K562 treated with DMSO at 1 percent for 24 hours (cell line): ENCODE measurements around the gene PCDHGB6. TPM values are rescaled to one million over a fixed set of nuclear protein-coding genes. Genes with fewer than 3 reads are reported as not detected.

Source experiments
- total RNA-seq: library from RNA; unstranded; fragments of 300-600 nt; gene quantifications from 2 replicates; pipeline ENCODE4 v1.2.3, GENCODE V29; 2022; ENCODE audit warnings: low read depth; ENCODE audit not compliant: insufficient read depth

Gene PCDHGB6
- total RNA-seq, 1 experiment from 2014 or later: 0.16 TPM

Other genes with a start within 250 kb of the PCDHGB6 start
- gene PCDHB7, start 235.4 kb upstream of the PCDHGB6 start, total RNA-seq: 0.06 TPM in 1 of 2 replicates, not detected in the other
- gene PCDHB8, start 230.2 kb upstream of the PCDHGB6 start, total RNA-seq: 0.09 TPM in 1 of 2 replicates, not detected in the other
- not detected in 2 replicates for gene PCDHB16, start 225.6 kb upstream of the PCDHGB6 start, total RNA-seq
- gene PCDHB9, start 220.9 kb upstream of the PCDHGB6 start, total RNA-seq: not detected in 2 replicates
- not detected in 2 replicates for gene PCDHB10, start 215.7 kb upstream of the PCDHGB6 start, total RNA-seq
- 0.13 TPM in 1 of 2 replicates, not detected in the other for gene PCDHB11, start 208.4 kb upstream of the PCDHGB6 start, total RNA-seq
- gene PCDHB12, start 199.3 kb upstream of the PCDHGB6 start, total RNA-seq: not detected in 2 replicates
- gene PCDHB13, start 194.1 kb upstream of the PCDHGB6 start, total RNA-seq: 0.16 and 0.22 TPM in 2 replicates
- 0.21 TPM in 1 of 2 replicates, not detected in the other for gene PCDHB14, start 184.7 kb upstream of the PCDHGB6 start, total RNA-seq
- 0.35 and 0.52 TPM in 2 replicates for gene PCDHB15, start 162.6 kb upstream of the PCDHGB6 start, total RNA-seq
- not detected in 2 replicates for gene SLC25A2, start 104.0 kb upstream of the PCDHGB6 start, total RNA-seq
- gene TAF7, start 87.2 kb upstream of the PCDHGB6 start, total RNA-seq: 95.8 and 97.2 TPM in 2 replicates
- gene PCDHGA1, start 77.5 kb upstream of the PCDHGB6 start, total RNA-seq: 0.16 and 0.29 TPM in 2 replicates
- gene PCDHGA2, start 69.3 kb upstream of the PCDHGB6 start, total RNA-seq: 0.54 and 0.63 TPM in 2 replicates
- gene PCDHGA3, start 64.2 kb upstream of the PCDHGB6 start, total RNA-seq: 0.50 and 0.89 TPM in 2 replicates
- 0.43 and 0.52 TPM in 2 replicates for gene PCDHGB1, start 57.9 kb upstream of the PCDHGB6 start, total RNA-seq
- 0.52 and 1.2 TPM in 2 replicates for gene PCDHGA4, start 53.0 kb upstream of the PCDHGB6 start, total RNA-seq
- 0.51 and 0.63 TPM in 2 replicates for gene PCDHGB2, start 48.0 kb upstream of the PCDHGB6 start, total RNA-seq
- 0.22 and 0.44 TPM in 2 replicates for gene PCDHGA5, start 43.9 kb upstream of the PCDHGB6 start, total RNA-seq
- 0.51 and 0.56 TPM in 2 replicates for gene PCDHGB3, start 37.8 kb upstream of the PCDHGB6 start, total RNA-seq
- 0.27 and 0.39 TPM in 2 replicates for gene PCDHGA6, start 34.1 kb upstream of the PCDHGB6 start, total RNA-seq
- gene PCDHGA7, start 25.3 kb upstream of the PCDHGB6 start, total RNA-seq: 0.37 TPM in 2 replicates
- 0.12 and 0.16 TPM in 2 replicates for gene PCDHGB4, start 20.3 kb upstream of the PCDHGB6 start, total RNA-seq
- 0.43 and 0.49 TPM in 2 replicates for gene PCDHGA8, start 15.4 kb upstream of the PCDHGB6 start, total RNA-seq
- 0.42 and 0.75 TPM in 2 replicates for gene PCDHGB5, start 10.1 kb upstream of the PCDHGB6 start, total RNA-seq
- gene PCDHGA9, start 5.2 kb upstream of the PCDHGB6 start, total RNA-seq: 0.17 TPM in 1 of 2 replicates, not detected in the other
- 0.07 TPM in 1 of 2 replicates, not detected in the other for gene PCDHGA10, start 5.0 kb downstream of the PCDHGB6 start, total RNA-seq
- gene PCDHGB7, start 9.7 kb downstream of the PCDHGB6 start, total RNA-seq: not detected in 2 replicates
- gene PCDHGA11, start 13.0 kb downstream of the PCDHGB6 start, total RNA-seq: 0.15 TPM in 1 of 2 replicates, not detected in the other
- gene PCDHGA12, start 22.5 kb downstream of the PCDHGB6 start, total RNA-seq: 0.06 TPM in 1 of 2 replicates, not detected in the other
- not detected in 2 replicates for gene PCDHGC3, start 67.9 kb downstream of the PCDHGB6 start, total RNA-seq
- not detected in 2 replicates for gene PCDHGC4, start 77.0 kb downstream of the PCDHGB6 start, total RNA-seq
- gene PCDHGC5, start 81.1 kb downstream of the PCDHGB6 start, total RNA-seq: not detected in 2 replicates
- 160 and 183 TPM in 2 replicates for gene DIAPH1, start 211.0 kb downstream of the PCDHGB6 start, total RNA-seq
- gene HDAC3, start 228.8 kb downstream of the PCDHGB6 start, total RNA-seq: 111 and 114 TPM in 2 replicates
- 9.6 and 9.8 TPM in 2 replicates for gene RELL2, start 229.0 kb downstream of the PCDHGB6 start, total RNA-seq
- 18.0 and 19.8 TPM in 2 replicates for gene FCHSD1, start 243.4 kb downstream of the PCDHGB6 start, total RNA-seq